HepG2 (cell line): ENCODE results near the gene ESAM. TPM values are rescaled to one million over a fixed set of nuclear protein-coding genes. Genes with fewer than 3 reads are reported as not detected.

Experiments used
- CREB1 ChIP-seq, 2 experiments: fragments of 450-650 bp in 1 of 2; IDR thresholded peaks; 2 replicates each; pipeline ENCODE4 v1.6.1; 2016 to 2017; ENCODE audit warnings: control low read depth in 1 of 2, mild to moderate bottlenecking in 1 of 2, missing compliant biosample characterization in 1 of 2, missing genetic modification characterization in 1 of 2
- HINFP ChIP-seq: sonication (generic); formaldehyde crosslinking; IDR thresholded peaks from 2 replicates; pipeline ENCODE4 v1.4.0; 2020; ENCODE audit warnings: low read depth, mild to moderate bottlenecking, missing genetic modification reagents
- HOXA3 ChIP-seq: sonication (generic); formaldehyde crosslinking; IDR thresholded peaks from 2 replicates; pipeline ENCODE4 v1.5.0; 2020; ENCODE audit warnings: missing genetic modification reagents
- POGZ ChIP-seq: sonication (generic); formaldehyde crosslinking; IDR thresholded peaks from 2 replicates; pipeline ENCODE4 v1.4.0; 2020; ENCODE audit warnings: mild to moderate bottlenecking, missing genetic modification reagents
- SMAD9 ChIP-seq: sonication (generic); formaldehyde crosslinking; IDR thresholded peaks from 2 replicates; pipeline ENCODE4 v1.5.1; 2020; ENCODE audit warnings: mild to moderate bottlenecking, missing genetic modification reagents
- SMC3 ChIP-seq: IDR thresholded peaks from 2 replicates; pipeline ENCODE4 v1.6.1; 2011; ENCODE audit warnings: low read length, improper control_type of control experiment
- TFE3 ChIP-seq: IDR thresholded peaks from 2 replicates; pipeline ENCODE4 v1.6.1; 2016
- ZBTB10 ChIP-seq: sonication (generic); formaldehyde crosslinking; IDR thresholded peaks from 2 replicates; pipeline ENCODE4 v1.4.0; 2020; ENCODE audit warnings: missing genetic modification reagents, borderline replicate concordance
- ZNF292 ChIP-seq: sonication (generic); formaldehyde crosslinking; IDR thresholded peaks from 2 replicates; pipeline ENCODE4 v1.8.1; 2022; ENCODE audit warnings: mild to moderate bottlenecking, low read depth, missing genetic modification reagents, borderline replicate concordance
- ZNF432 ChIP-seq: sonication (generic); formaldehyde crosslinking; IDR thresholded peaks from 2 replicates; pipeline ENCODE4 v1.5.0; 2020; ENCODE audit warnings: missing genetic modification reagents, mild to moderate bottlenecking, borderline replicate concordance
- ZNF557 ChIP-seq: sonication (generic); formaldehyde crosslinking; IDR thresholded peaks from 2 replicates; pipeline ENCODE4 v1.4.0; 2020; ENCODE audit warnings: missing genetic modification reagents
- ZNF567 ChIP-seq: sonication (generic); formaldehyde crosslinking; IDR thresholded peaks from 2 replicates; pipeline ENCODE4 v1.8.1; 2023; ENCODE audit warnings: mild to moderate bottlenecking, missing genetic modification reagents, borderline replicate concordance
- polyA plus RNA-seq, 8 experiments: library from polyadenylated mRNA; depleted of rRNA in 3 of 8; stranded (reverse) in 7 of 8; unstranded in 1 of 8; fragments of >200 nt; fragmentation: Illumina TruSeq in 4 of 8; extraction: Trizol in 4 of 8; gene quantifications; 2 replicates each; pipeline versions ENCODE4 v1.2.1 to v1.2.3, GENCODE V29; 2011 to 2016; ENCODE audit warnings: low read depth in 4 of 8, missing spikeins in 1 of 8, mixed read lengths in 1 of 8; ENCODE audit not compliant: insufficient read depth in 1 of 8
- total RNA-seq, 5 experiments: library from RNA; depleted of rRNA; stranded (reverse); fragments of >200 nt; fragmentation: Illumina TruSeq; extraction: Trizol; gene quantifications; 2 replicates each; pipeline ENCODE4 v1.2.3, GENCODE V29; 2016; ENCODE audit warnings: low read depth in 1 of 5

Gene ESAM
- total and polyA plus RNA-seq, 2 of the 13 experiments (the other 11 are each of a cell fraction or from before 2014, with no cell fraction given) = 1.2 to 6.8 TPM

GRCh38 chr11:124801636-124802312 lies 39.7 kb upstream of the ESAM start (continued):
- TF ChIP-seq ZNF432 (CRISPR knock-in tag) (no peak), SMAD9 (CRISPR knock-in tag) (no peak), ZNF567 (no peak), HINFP (CRISPR knock-in tag) (no peak), ZNF557 (CRISPR knock-in tag) (no peak), ZNF292 (CRISPR knock-in tag) (no peak), HOXA3 (CRISPR knock-in tag) (no peak), SMC3 (no peak), TFE3 (CRISPR knock-in tag) (no peak), POGZ (CRISPR knock-in tag) (no peak), CREB1 (IDR thresholded peaks at IDR 0.05) (peak; percentile 74), CREB1 (CRISPR knock-in tag; IDR thresholded peaks at IDR 0.05) (no peak), ZBTB10 (CRISPR knock-in tag) (no peak)
